Neural cell (in vitro differentiated cells): Measurements from ENCODE around the gene FZR1. TPM values are rescaled to one million over a fixed set of nuclear protein-coding genes. Genes with fewer than 3 reads are reported as not detected.

Experiments used
- H2AFZ ChIP-seq: fragments of 200-600, 300-800 bp; sonication (generic), shearing (Covaris generic); 2 replicates; pipeline ENCODE4 v1.6.0; 2014; ENCODE audit warnings: low read depth, mild to moderate bottlenecking, antibody characterized with exemption, low read length, moderate library complexity
- H3F3A ChIP-seq: fragments of 200-600 bp; shearing (Covaris generic); 2 replicates; pipeline ENCODE4 v1.6.1; 2016; ENCODE audit warnings: mild to moderate bottlenecking, moderate library complexity, mixed read lengths, antibody characterized with exemption, low read length; ENCODE audit not compliant: insufficient read depth, poor library complexity, severe bottlenecking
- H3K27ac ChIP-seq: fragments of 200-600, 300-800 bp; sonication (generic), shearing (Covaris generic); 2 replicates; pipeline ENCODE4 v1.5.1; 2014; ENCODE audit warnings: mild to moderate bottlenecking, low read length, moderate library complexity
- H3K27me3 ChIP-seq: fragments of 300-800, 200-600 bp; sonication (generic), shearing (Covaris generic); 2 replicates; pipeline ENCODE4 v1.6.0; 2014; ENCODE audit warnings: mild to moderate bottlenecking, low read depth, low read length, moderate library complexity; ENCODE audit not compliant: insufficient read depth
- H3K36me3 ChIP-seq: fragments of 300-800, 200-600 bp; sonication (generic), shearing (Covaris generic); 2 replicates; pipeline ENCODE4 v1.5.1; 2014; ENCODE audit warnings: mild to moderate bottlenecking, antibody characterized with exemption, low read length, moderate library complexity; ENCODE audit not compliant: insufficient read depth
- H3K4me2 ChIP-seq: fragments of 300-800, 200-600 bp; sonication (generic), shearing (Covaris generic); 2 replicates; pipeline ENCODE4 v1.6.0; 2014; ENCODE audit warnings: mild to moderate bottlenecking, low read length
- H3K4me3 ChIP-seq: fragments of 300-800, 200-600 bp; sonication (generic), shearing (Covaris generic); 2 replicates; pipeline ENCODE4 v1.5.1; 2014; ENCODE audit warnings: mild to moderate bottlenecking, low read length, moderate library complexity
- H3K79me2 ChIP-seq: fragments of 200-600 bp; shearing (Covaris generic); replicated peaks from 2 replicates; pipeline ENCODE4 v1.6.0; 2014; ENCODE audit warnings: mild to moderate bottlenecking, low read length, moderate library complexity; ENCODE audit not compliant: insufficient read depth
- H3K9ac ChIP-seq: fragments of 300-800, 200-600 bp; sonication (generic), shearing (Covaris generic); 2 replicates; pipeline ENCODE4 v1.6.1; 2016; ENCODE audit warnings: mild to moderate bottlenecking, low read length, mixed read lengths
- H3K9me2 ChIP-seq: fragments of 200-600 bp; shearing (Covaris generic); 2 replicates; pipeline ENCODE4 v1.6.1; 2016; ENCODE audit warnings: mild to moderate bottlenecking, low read length, mixed read lengths; ENCODE audit not compliant: insufficient read depth
- H3K9me3 ChIP-seq: fragments of 200-600, 300-800 bp; sonication (generic), shearing (Covaris generic); 2 replicates; pipeline ENCODE4 v1.6.1; 2016; ENCODE audit warnings: mild to moderate bottlenecking, mixed run types, low read length, moderate library complexity, mixed read lengths
- H4K20me1 ChIP-seq: fragments of 200-600 bp; shearing (Covaris generic); 2 replicates; pipeline ENCODE4 v1.6.1; 2016; ENCODE audit warnings: mild to moderate bottlenecking, mixed run types; ENCODE audit not compliant: insufficient read depth
- EP300 ChIP-seq: fragments of 450-650 bp; conservative IDR thresholded peaks from 2 replicates; pipeline ENCODE4 v1.6.1; 2014; ENCODE audit warnings: antibody characterized with exemption, mild to moderate bottlenecking, moderate library complexity; ENCODE audit not compliant: poor library complexity, severe bottlenecking
- EZH2 ChIP-seq: fragments of 200-600, 300-800 bp; shearing (Covaris generic), sonication (generic); IDR thresholded peaks from 2 replicates; pipeline ENCODE4 v1.6.1; 2014; ENCODE audit warnings: antibody characterized with exemption, low read length, borderline replicate concordance, mild to moderate bottlenecking; ENCODE audit not compliant: insufficient read depth, poor library complexity, severe bottlenecking
- POLR2AphosphoS5 ChIP-seq: IDR thresholded peaks from 2 replicates; pipeline ENCODE4 v1.6.1; 2012
- RAD21 ChIP-seq: fragments of 450-650 bp; conservative IDR thresholded peaks from 2 replicates; pipeline ENCODE4 v1.6.1; 2014; ENCODE audit warnings: antibody characterized with exemption, mild to moderate bottlenecking, moderate library complexity
- REST ChIP-seq: IDR thresholded peaks from 2 replicates; pipeline ENCODE4 v1.6.1; 2012; ENCODE audit warnings: borderline replicate concordance
- SMC3 ChIP-seq: fragments of 450-650 bp; conservative IDR thresholded peaks from 2 replicates; pipeline ENCODE4 v1.6.1; 2014; ENCODE audit warnings: antibody characterized with exemption, mild to moderate bottlenecking, moderate library complexity; ENCODE audit not compliant: poor library complexity
- TAF1 ChIP-seq: IDR thresholded peaks from 2 replicates; pipeline ENCODE4 v1.6.1; 2012; ENCODE audit warnings: low read depth
- polyA plus RNA-seq: library from polyadenylated mRNA; depleted of rRNA; stranded (reverse); fragments of >200 nt; gene quantifications from 2 replicates; pipeline ENCODE4 v1.2.3, GENCODE V29; 2014
- TF ChIP-seq, protein P1 (sequence below): fragments of 450-650 bp; IDR thresholded peaks from 2 replicates; pipeline ENCODE4 v1.5.1; 2014; ENCODE audit warnings: antibody characterized with exemption, mild to moderate bottlenecking, moderate library complexity; ENCODE audit not compliant: poor library complexity, severe bottlenecking

Gene FZR1
- polyA plus RNA-seq, 1 donor from 2014 or later: 55.7 TPM

DNA sequence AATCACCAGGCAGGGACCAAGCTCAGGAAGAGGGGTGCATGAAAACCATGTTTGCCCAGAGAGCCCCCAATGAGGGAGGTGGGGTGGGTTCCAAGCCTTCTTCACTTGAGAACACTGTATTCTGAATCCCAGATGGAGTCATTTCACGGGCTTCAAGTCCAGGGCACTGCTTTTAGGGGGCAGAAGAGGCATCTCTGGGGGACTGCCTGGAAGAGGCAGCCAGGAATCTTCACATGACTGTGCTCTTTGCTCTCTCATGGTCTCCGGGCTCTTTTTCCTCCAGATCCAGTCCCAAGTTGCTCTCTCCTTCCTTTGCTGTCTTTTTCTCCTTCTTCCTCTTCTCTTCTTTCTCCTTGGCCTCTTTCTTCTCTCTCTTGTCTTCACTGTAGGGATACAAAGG lies 31.5 kb upstream of the FZR1 start:
- Histone ChIP-seq H3K9me2 (no peaks in the 10 kb centered on the region), H3K27ac (no peak overlapping the region), H3K79me2 (no peaks in the 10 kb centered on the region), H3K9me3 (no peaks in the 10 kb centered on the region), H2AFZ (no peak overlapping the region), H3K36me3 (no peaks in the 10 kb centered on the region), H4K20me1 (no peaks in the 10 kb centered on the region), H3K9ac (no peak overlapping the region), H3K4me3 (no peak overlapping the region), H3F3A (no peaks in the 10 kb centered on the region), H3K4me2 (no peak overlapping the region), H3K27me3 (peaks cover 13% of the 10 kb centered on the region)
- no peak for TF ChIP-seq EZH2

- Histone ChIP-seq H3K9me2 (no peaks in the 10 kb centered on the region), H3K9me3 (no peaks in the 10 kb centered on the region), H3K27ac (no peak overlapping the region), H3K4me3 (no peak overlapping the region), H3K79me2 (no peaks in the 10 kb centered on the region), H2AFZ (no peak overlapping the region), H4K20me1 (no peaks in the 10 kb centered on the region), H3F3A (no peaks in the 10 kb centered on the region), H3K9ac (no peak overlapping the region), H3K4me2 (no peak overlapping the region), H3K36me3 (no peaks in the 10 kb centered on the region), H3K27me3 (peaks cover 7% of the 10 kb centered on the region)
- no peak for TF ChIP-seq RAD21
- TF ChIP-seq EZH2: no peak
- no peak for TF ChIP-seq TAF1
- TF ChIP-seq EP300: no peak
- TF ChIP-seq SMC3: no peak
Measured at GRCh38 chr19:3475449-3475848, 30.7 kb upstream of the FZR1 start.

- Histone ChIP-seq H3K36me3 (no peaks in the 10 kb centered on the region), H2AFZ (no peak overlapping the region), H3K9ac (no peak overlapping the region), H3K4me3 (no peak overlapping the region), H3K9me3 (no peaks in the 10 kb centered on the region), H4K20me1 (no peaks in the 10 kb centered on the region), H3K4me2 (no peak overlapping the region), H3F3A (no peaks in the 10 kb centered on the region), H3K79me2 (no peaks in the 10 kb centered on the region), H3K27ac (no peak overlapping the region), H3K9me2 (no peaks in the 10 kb centered on the region), H3K27me3 (peaks cover 7% of the 10 kb centered on the region)
- no peak for TF ChIP-seq SMC3
- no peak for TF ChIP-seq REST
- no peak for TF ChIP-seq EP300
- TF ChIP-seq TAF1: no peak
- no peak for TF ChIP-seq POLR2AphosphoS5
- no peak for TF ChIP-seq EZH2
- TF ChIP-seq, protein P1, sequence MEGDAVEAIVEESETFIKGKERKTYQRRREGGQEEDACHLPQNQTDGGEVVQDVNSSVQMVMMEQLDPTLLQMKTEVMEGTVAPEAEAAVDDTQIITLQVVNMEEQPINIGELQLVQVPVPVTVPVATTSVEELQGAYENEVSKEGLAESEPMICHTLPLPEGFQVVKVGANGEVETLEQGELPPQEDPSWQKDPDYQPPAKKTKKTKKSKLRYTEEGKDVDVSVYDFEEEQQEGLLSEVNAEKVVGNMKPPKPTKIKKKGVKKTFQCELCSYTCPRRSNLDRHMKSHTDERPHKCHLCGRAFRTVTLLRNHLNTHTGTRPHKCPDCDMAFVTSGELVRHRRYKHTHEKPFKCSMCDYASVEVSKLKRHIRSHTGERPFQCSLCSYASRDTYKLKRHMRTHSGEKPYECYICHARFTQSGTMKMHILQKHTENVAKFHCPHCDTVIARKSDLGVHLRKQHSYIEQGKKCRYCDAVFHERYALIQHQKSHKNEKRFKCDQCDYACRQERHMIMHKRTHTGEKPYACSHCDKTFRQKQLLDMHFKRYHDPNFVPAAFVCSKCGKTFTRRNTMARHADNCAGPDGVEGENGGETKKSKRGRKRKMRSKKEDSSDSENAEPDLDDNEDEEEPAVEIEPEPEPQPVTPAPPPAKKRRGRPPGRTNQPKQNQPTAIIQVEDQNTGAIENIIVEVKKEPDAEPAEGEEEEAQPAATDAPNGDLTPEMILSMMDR: no peak
Measured at GRCh38 chr19:3476830-3477229, 29.3 kb upstream of the FZR1 start.
